Tibial artery (tissue), 4 donors: ENCODE data around the gene NFATC3.

ENCODE experiments used
- DNase-seq, 2 donors: peaks; one replicate each; pipeline ENCODE4 v3.0.0-alpha.2; 2019
- H3K27ac ChIP-seq, 2 donors: fragments of 200-600 bp; sonication (generic) in 1 of 2; 1 replicate in 1 of 2; 2 replicates in 1 of 2; pipeline ENCODE4 v1.5.1; 2018 to 2019; ENCODE audit warnings: mild to moderate bottlenecking in 1 of 2
- H3K27me3 ChIP-seq, 2 donors: fragments of 200-600 bp; sonication (generic) in 1 of 2; one replicate each; pipeline versions ENCODE4 v1.5.1 to v1.6.0; 2016 to 2019
- H3K36me3 ChIP-seq, 3 donors: fragments of 200-600 bp; sonication (generic) in 2 of 3; one replicate each; pipeline ENCODE4 v1.5.1; 2016 to 2019; ENCODE audit warnings: mild to moderate bottlenecking in 2 of 3
- H3K4me1 ChIP-seq, 4 donors: fragments of 200-600 bp; sonication (generic) in 2 of 4; 1 replicate in 3 of 4; 2 replicates in 1 of 4; pipeline ENCODE4 v1.5.1; 2016 to 2019
- H3K4me3 ChIP-seq, 2 donors: fragments of 200-600 bp; sonication (generic) in 1 of 2; 1 replicate in 1 of 2; 2 replicates in 1 of 2; pipeline ENCODE4 v1.5.1; 2018 to 2019; ENCODE audit warnings: mild to moderate bottlenecking in 2 of 2
- H3K9me3 ChIP-seq, 3 donors: fragments of 200-600 bp; sonication (generic) in 1 of 3; one replicate each; pipeline ENCODE4 v1.5.1; 2016 to 2019
- intact Hi-C: fragments of 100-400 bp; cut with DNase I; formaldehyde crosslinking; loops from one replicate; pipeline ENCODE4 v1.15.0; 2023; ENCODE audit warnings: low total_unique reads
- TF ChIP-seq, protein P1 (sequence below), 2 experiments: fragments of 200-600 bp in 1 of 2; fragments of 450-650 bp in 1 of 2; IDR thresholded peaks; one replicate each; pipeline ENCODE4 v1.5.1; 2017 to 2019; ENCODE audit warnings: antibody characterized with exemption in 2 of 2, mild to moderate bottlenecking in 1 of 2, moderate library complexity in 1 of 2

NFATC3 gene

DNA sequence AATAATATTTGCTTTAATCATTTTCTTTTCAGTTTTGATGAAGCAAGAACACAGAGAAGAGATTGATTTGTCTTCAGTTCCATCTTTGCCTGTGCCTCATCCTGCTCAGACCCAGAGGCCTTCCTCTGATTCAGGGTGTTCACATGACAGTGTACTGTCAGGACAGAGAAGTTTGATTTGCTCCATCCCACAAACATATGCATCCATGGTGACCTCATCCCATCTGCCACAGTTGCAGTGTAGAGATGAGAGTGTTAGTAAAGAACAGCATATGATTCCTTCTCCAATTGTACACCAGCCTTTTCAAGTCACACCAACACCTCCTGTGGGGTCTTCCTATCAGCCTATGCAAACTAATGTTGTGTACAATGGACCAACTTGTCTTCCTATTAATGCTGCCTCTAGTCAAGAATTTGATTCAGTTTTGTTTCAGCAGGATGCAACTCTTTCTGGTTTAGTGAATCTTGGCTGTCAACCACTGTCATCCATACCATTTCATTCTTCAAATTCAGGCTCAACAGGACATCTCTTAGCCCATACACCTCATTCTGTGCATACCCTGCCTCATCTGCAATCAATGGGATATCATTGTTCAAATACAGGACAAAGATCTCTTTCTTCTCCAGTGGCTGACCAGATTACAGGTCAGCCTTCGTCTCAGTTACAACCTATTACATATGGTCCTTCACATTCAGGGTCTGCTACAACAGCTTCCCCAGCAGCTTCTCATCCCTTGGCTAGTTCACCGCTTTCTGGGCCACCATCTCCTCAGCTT is 105.8 kb downstream of the NFATC3 start:
- H3K9me3 ChIP-seq: no peaks in the 10 kb centered on the region

DNA sequence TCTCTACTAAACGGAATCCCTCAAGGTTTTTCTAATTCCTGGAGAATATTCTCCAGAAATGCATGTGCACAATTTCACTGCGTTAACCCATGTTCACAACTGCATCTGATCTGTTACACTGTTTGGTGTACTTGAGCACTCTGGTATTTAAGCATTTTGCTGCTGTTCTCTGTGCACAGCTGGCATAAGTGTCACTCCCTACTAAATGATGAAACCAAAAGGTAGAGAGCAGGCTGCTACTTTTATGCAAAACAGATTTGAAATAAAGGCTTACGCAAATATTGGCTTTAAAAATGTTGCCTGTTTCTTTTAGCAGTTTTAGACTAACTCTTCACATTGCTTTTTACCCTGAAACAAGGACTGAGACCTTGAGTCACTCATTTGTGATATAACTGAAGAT is 109.1 kb downstream of the NFATC3 start:
- intact Hi-C loops: no loop called here
- no peaks in the 10 kb centered on the region for H3K27me3 ChIP-seq
- TF ChIP-seq, protein P1, sequence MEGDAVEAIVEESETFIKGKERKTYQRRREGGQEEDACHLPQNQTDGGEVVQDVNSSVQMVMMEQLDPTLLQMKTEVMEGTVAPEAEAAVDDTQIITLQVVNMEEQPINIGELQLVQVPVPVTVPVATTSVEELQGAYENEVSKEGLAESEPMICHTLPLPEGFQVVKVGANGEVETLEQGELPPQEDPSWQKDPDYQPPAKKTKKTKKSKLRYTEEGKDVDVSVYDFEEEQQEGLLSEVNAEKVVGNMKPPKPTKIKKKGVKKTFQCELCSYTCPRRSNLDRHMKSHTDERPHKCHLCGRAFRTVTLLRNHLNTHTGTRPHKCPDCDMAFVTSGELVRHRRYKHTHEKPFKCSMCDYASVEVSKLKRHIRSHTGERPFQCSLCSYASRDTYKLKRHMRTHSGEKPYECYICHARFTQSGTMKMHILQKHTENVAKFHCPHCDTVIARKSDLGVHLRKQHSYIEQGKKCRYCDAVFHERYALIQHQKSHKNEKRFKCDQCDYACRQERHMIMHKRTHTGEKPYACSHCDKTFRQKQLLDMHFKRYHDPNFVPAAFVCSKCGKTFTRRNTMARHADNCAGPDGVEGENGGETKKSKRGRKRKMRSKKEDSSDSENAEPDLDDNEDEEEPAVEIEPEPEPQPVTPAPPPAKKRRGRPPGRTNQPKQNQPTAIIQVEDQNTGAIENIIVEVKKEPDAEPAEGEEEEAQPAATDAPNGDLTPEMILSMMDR (IDR thresholded peaks at IDR 0.05): no peak
- H3K36me3 ChIP-seq: peaks cover 20 to 49% (median 24%) of the 10 kb centered on the region in 3 donors
- H3K27ac ChIP-seq: no peak overlapping the region
- no peak overlapping the region for H3K4me3 ChIP-seq
- no peaks in the 10 kb centered on the region for H3K4me1 ChIP-seq
- H3K9me3 ChIP-seq: no peaks in the 10 kb centered on the region
- no peak for DNase-seq

More for the DNA sequence above, 105.8 kb downstream of the NFATC3 start:
- H3K4me3 ChIP-seq: no peak overlapping the region
- no peak for DNase-seq
- H3K27me3 ChIP-seq: no peaks in the 10 kb centered on the region
- TF ChIP-seq, protein P1 (IDR thresholded peaks at IDR 0.05): no peak
- H3K27ac ChIP-seq: no peak overlapping the region
- peaks cover 20 to 80% (median 37%) of the 10 kb centered on the region in 3 donors for H3K36me3 ChIP-seq
- intact Hi-C loops: no loop called here
- no peaks in the 10 kb centered on the region for H3K4me1 ChIP-seq

DNA sequence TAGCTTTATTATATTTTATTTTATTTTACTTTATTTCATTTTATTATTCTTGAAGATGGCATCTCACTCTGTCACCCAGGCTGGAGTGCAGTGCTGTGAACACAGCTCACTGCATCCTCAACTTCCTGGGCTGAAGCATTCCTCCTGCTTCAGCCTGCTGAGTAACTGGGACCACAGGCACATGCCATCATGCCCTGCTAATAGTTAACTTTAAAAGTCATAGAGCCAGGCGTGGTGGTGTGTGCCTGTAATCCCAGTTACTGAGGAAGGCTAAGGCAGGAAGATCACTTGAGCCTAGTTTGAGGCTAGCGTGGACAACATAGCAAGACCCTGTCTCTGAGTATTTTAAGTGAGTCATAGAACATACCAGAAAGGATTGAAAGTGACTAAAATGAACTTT is 112.1 kb downstream of the NFATC3 start:
- no peak for DNase-seq
- Histone ChIP-seq H3K4me1 (no peaks in the 10 kb centered on the region), H3K36me3 (peaks cover 8 to 25% (median 10%) of the 10 kb centered on the region in 3 donors), H3K4me3 (no peak overlapping the region), H3K27ac (no peak overlapping the region), H3K9me3 (no peaks in the 10 kb centered on the region), H3K27me3 (no peaks in the 10 kb centered on the region)
- intact Hi-C loops: no loop called here
- TF ChIP-seq, protein P1 (IDR thresholded peaks at IDR 0.05): no peak

DNA sequence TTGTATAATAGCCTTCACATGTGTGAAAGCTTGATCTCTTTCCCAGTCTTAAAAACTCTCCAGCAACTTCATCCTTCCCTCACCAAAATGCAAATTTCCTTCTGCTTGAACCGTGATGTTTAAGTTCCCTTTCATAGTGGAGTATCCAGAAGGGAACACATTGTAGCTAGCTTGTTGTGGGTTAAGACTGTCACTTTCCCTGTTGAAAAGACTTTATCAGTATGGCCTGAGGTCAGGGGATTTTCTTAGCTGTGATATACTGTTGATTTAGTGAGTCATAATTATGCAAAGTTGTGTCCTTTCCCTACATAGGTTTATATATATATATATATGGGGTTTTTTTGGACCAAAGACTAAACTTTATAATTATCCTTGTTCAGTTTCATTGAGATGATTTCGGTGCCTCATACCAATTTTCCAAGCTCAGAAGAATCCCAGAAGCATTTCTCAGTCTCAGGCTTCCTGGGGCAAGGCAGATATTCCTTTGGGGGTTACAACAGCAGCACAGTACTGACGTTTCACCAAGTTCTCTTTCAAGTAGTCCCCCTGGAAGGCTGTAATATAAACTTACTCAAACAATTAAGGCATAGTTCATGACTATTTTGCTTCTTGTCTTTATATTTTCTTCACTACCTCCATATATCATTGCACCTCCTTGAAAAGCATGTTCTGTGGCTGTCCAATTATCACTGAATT is 115.1 kb downstream of the NFATC3 start:
- H3K27ac ChIP-seq: no peak overlapping the region
- no peak for DNase-seq
- H3K36me3 ChIP-seq: peaks cover 0 to 1% (median 0%) of the 10 kb centered on the region in 3 donors
- intact Hi-C loops: no loop called here
- H3K4me1 ChIP-seq: no peaks in the 10 kb centered on the region
- no peaks in the 10 kb centered on the region for H3K27me3 ChIP-seq
- H3K9me3 ChIP-seq: no peaks in the 10 kb centered on the region
- H3K4me3 ChIP-seq: no peak overlapping the region
- TF ChIP-seq, protein P1 (IDR thresholded peaks at IDR 0.05): no peak

DNA sequence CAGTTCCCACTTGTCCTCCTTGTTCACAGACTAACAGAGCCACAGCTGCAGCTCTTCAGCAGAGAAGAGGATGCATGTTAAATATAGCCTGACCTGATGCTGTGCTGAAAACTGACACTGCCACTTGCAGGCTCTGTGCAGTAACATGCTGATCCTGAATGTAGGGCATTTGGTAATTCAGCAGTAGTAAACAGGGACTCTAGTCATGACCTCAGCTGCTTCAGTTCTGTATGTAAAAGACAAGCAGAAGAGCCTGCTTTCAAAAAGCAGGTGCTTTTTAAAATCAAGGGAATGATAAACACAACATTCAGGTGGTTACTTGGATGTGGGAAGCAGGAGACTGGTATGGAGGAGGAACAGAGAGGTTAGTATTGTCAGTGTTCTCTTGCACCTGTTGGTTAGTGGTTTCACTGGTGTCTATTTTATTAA is 116.9 kb downstream of the NFATC3 start:
- DNase-seq: no peak
- no peaks in the 10 kb centered on the region for H3K9me3 ChIP-seq
- H3K27ac ChIP-seq: no peak overlapping the region
- no peaks in the 10 kb centered on the region for H3K4me1 ChIP-seq
- H3K4me3 ChIP-seq: no peak overlapping the region
- TF ChIP-seq, protein P1 (IDR thresholded peaks at IDR 0.05): no peak
- H3K36me3 ChIP-seq: no peaks in the 10 kb centered on the region
- H3K27me3 ChIP-seq: no peaks in the 10 kb centered on the region
- intact Hi-C loops: no loop called here
